HS-27A (cell line): ENCODE results near the gene SRPK2.
"Not testable (repeated sequence)": the region's sequence is repeated elsewhere in the genome, so short reads cannot be mapped to it uniquely, and the experiment has no call there.

ENCODE experiments used
- DNase-seq: peaks from one replicate; pipeline ENCODE4 v3.0.0-alpha.2; 2012; ENCODE audit warnings: low read depth, missing footprints

SRPK2 gene

DNA sequence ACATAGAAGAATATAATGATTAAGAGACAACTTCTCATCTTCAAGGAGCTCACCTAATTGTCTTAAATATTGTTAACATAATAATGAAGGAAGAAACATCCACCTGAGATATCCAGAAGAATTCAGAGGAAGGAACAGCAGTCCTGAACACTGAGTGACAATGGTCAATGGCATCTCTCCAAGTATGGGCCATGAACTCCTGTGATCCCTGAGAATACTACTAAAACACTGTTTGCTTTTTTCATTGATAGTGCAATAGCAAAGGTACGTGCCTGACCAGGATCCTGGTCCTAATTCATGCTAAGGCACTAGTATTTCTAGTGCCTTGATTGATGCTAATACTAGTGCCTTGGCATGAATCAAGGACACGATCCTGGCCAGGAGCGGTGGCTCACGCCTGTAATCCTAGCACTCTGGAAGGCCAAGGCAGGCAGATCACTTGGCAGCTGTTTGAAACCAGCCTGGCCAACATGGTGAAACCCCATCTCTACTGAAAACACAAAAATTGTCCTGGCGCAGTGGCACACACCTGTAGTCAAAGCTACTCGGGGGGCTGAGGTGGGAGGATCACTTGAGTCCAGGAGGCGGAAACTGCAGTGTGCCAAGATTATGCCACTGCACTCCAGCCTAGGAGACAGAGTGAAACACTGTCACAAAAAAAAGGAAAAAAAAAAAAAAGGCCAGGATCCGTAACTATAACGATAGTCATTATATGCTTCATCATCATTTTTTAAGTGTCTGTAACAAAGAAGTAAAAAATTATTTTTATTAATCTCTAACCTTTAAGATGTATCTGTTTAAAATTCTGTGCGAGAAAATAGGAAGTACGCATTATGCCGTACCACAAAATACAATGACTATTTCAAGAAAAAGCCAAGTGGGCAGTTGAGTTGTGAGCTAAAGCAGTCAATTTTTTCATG lies 49.1 kb downstream of the SRPK2 start:
- DNase-seq = no peak

DNA sequence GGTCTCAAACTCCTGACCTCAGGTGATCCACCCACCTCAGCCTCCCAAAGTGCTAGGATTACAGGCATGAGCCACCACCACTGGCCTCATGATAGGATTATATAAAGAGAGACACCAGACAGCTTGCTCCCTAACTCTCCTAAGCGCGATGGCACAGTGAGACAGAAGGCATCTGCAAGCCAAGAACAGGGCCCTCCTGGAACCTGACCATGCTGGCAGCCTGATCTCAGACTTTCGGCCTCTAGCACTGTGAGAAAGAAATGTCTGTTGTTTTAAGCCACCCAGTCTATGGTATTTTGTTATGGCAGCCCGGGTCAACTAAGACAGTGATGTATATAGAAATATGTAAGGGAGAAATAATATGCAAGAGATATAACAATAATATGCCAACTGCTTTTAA lies 51.2 kb downstream of the SRPK2 start:
- DNase-seq = no peak

DNA sequence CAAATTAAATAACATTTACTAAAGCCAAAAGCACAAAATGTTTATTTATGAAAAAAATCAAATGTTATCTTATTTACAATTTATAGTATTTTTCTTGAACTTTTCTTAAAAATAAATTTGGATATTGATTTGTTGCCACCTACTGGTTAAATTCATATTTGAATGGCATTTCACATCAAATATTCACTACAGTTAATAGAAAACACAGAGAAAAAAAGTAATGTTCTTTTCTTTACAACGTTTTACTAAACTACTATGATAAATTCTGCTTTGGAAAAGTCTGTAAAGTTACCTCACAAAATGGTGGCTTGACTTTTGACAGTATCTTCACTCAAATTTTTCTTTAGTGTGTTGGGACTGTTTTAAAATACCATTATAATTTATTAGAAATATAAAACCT lies 52.7 kb downstream of the SRPK2 start:
- DNase-seq = no peak

DNA sequence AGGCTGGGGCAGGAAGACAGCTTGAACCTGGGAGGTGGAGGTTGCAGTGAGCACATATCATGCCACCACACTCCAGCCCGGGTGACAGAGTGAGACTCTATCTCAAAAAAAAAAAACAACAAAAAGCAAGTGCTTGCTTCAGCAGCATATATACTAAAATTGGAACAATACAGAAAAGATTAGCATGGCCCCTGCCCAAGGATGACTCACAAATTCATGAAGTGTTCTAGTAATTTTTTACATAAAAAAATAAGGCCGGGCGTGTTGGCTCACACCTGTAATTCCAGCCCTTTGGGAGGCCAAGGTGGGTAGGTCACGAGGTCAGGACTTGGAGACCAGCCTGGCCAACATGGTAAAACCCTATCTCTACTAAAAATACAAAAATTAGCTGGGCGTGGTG lies 56.1 kb downstream of the SRPK2 start:
- not testable (repeated sequence) for DNase-seq

DNA sequence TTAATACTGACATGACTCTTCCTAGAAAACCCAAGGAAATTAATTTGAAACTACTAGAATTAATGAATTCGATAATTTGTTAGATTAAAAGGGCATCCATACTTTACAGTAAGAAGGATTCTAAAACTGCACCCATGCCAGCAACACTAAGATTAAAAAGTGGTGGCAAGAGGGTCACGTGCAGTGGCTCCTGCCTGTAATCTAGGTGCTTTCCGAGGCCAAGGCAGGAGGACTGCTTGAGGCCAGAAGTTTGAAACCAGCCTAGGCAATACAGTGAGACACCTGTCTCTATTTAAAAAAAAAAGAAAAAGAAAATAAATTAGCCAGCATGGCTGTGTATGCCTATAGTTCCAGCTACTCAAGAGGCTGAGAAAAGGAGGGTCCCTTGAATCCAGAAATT lies 58.2 kb downstream of the SRPK2 start:
- DNase-seq = no peak

DNA sequence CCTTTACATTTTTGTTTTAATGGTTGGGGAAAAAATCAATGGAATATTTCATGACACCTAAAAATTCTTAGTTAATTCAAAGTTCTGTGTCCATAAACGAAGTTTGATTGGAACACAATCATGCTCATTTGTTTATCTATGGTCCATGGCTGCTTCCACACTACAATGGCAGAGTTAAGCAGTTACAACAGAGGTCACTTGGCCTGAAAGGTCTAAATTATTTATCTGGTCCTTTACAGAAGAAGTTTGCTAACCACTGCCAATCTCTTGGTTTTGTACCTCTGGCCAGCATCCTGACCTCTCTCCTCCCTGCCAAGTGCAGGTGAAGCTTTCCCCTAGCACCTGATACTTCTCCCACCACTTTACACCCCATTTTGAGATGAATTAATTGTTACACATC lies 61.5 kb downstream of the SRPK2 start:
- no peak for DNase-seq

DNA sequence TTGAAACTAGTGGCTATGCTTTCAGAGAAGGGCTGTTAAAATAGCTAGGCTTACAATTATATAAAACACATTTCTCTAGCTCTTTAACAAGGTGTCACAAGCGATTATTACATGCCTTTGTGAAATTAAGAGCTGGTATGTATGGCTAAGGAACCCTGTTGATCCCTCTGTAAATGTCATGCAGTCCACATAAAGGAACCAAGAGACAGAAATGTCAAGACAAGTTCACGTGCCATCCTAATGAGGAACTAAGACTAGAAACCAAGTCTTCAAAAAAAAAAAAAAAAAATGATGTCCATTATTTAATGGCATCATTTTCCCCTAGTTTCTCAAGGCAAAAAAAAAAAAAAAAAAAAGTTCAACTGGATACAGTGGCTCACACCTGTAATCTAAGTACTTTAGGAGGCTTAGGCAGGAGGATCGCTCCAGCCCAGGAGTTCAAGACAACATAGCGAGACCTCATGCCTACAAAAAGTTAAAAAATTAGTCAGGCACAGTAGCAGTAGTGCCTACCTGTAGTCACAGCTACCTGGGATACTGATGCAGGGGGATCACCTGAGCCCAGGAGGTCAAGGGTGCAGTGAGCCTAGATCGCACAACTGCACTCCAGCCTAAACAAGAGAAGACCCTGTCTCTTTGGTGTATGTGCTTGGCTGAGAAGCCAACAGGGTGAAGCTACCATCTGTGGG lies 63.4 kb downstream of the SRPK2 start:
- no peak for DNase-seq

DNA sequence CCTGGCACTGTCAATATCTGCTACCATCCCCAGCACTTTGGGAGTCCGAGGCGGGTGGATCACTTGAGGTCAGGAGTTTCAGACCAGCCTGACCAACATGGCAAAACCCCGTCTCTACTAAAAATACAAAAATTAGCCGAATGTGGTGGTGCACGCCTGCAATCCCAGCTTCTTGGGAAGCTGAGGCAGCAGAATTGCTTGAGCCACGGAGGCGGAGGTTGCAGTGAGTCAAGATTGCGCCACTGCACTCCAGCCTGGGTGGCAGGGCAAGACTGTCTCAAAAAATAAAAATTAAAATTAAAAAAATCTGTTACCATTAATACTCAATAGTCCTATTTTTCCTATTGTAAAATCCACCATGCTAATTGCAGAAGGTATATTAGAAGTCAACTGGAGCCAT lies 64.1 kb downstream of the SRPK2 start:
- DNase-seq = not testable (repeated sequence)

DNA sequence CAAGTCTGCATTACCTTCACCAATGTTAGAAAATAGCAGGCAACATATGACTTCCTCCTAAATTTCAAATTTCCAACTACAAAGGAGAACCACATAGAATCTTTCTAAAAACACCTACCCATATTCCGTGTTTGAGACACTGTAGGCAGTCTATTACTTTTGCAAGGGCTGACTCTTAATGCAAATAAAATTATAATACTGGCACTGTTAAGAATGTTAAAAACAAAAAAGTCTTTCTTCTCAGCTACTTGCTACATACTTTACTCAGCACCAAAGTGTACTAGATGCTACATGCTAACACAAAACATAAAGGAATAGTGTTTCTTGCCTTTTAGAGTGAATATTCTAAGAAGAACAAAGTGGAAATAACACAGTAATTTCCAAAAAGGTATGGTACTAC lies 65.4 kb downstream of the SRPK2 start:
- no peak for DNase-seq

DNA sequence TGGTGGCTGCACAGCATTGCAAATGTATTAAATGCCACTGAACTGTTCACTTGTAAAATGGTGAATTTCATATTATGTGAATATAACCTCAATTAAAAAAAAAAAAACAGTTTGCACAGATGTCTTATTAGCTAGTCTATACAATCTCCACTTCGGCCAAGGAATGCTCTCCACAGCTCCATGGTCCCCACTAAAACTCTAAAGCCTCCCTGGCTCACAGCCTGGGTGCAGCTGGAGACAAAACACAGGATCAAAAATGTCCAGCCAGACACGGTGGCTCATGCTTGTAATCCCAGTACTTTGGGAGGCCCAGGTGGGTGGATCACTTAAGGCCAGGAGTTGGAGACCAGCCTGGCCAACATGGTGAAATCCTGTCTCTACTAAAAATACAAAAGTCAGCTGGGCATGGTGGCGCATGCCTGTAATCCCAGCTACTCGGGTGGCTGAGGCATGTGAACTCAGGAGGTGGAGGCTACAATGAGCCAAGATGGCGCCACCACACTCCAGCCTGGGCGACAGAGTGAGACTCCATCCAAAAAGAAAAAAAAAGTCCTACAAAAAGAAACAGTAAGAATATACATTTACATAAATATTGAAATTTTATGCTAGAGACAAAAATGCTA lies 66.0 kb downstream of the SRPK2 start:
- no peak for DNase-seq

DNA sequence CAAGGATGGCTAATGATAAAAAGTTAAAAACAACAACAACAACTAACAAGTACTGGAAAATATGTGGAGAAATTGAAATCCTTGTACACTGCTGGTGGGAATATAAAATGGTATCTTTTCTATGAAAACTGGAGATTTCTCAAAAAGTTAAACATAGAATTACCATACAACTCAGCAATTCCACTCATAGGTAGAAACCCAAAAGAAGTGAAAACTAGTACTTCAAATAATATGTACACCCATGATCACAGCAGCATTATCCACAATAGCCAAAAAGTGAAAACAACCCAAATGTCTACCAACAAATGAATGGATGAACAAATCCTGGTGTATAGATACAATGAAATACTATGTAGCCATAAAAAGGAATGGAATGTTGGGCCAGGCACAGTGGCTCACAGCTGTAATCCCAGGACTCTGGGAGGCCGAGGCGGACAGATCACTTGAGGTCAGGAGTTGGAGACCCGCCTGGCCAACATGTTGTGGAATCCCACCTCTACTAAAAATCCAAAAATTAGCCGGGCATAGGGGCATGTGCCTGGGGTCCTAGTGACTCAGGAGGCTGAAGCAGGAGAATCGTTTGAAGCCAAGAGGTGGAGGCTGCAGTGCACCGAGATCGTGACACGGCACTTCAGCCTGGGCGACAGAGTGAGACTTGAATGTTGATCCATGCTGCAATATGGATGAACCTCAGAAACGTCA lies 66.8 kb downstream of the SRPK2 start:
- DNase-seq = no peak

DNA sequence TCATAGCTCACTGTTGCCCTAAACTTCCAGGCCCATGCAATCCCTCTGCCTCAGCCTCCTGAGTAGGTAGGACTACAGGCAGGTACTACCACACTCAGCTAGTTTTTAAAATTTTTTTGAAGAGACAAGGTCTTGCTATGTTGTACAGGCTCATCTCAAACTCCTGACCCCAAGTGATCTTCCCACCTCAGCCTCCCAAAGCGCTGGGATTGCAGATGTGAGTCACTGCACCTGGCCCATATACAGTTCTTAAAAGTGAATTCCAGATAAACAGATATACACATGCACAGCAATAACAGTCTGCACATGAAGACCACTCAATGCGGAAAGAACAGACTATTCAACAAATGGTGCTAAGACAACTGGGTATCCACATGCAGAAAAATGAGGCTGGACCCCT lies 67.8 kb downstream of the SRPK2 start:
- DNase-seq = no peak

DNA sequence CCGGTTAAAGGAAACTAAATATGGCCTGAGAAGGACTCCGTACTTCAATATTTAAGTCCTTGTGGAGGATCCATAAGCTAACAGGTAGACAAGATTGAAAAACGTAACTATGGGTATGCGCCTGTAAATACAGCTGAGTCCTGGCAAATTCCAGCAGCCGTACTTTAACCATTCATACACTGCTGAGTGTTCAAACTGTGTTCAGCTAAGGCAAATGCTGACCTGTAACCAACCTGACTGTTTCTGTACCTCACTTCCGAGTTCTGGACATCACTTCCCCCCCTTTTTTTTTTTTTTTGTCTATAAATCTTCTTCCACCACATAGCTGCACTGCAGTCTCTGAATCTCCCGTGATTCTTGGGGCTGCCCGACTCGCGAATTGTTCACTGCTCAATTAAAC lies 69.1 kb downstream of the SRPK2 start:
- DNase-seq = no peak

DNA sequence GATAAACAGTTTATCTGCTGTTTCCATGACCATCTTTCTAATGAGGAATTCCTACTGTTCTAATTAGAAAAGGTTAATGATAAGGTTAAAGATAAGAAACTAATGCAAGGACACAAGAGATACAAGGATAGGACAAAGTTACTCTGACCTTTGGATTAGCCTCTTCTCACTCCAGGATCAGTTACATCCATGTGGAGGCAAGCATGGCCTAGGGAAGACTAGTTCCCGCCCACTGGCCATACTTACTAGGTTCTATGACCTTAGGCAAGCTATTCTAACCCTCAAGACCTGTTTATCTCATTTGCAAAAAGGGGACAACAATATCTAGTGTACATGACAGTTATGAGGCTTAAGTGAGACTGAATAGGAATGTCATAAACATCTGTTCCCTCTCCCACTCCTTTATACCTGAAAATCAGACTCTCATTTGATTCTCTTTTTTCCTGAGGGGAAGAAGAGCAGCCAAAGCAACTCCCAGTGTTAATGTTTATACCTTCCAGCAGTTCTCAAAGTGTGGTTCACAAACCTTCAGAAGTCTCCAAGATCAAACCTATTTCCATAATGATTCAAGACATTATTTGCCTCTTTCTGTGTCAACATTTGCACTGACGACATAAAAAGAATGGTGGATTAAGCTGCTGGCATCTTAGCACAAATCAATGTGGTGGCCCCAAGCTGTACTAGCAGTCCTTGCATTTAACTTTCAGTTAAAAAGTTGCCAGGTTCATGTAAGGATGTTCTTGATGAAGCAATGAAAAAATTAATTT lies 72.0 kb downstream of the SRPK2 start:
- DNase-seq = no peak

DNA sequence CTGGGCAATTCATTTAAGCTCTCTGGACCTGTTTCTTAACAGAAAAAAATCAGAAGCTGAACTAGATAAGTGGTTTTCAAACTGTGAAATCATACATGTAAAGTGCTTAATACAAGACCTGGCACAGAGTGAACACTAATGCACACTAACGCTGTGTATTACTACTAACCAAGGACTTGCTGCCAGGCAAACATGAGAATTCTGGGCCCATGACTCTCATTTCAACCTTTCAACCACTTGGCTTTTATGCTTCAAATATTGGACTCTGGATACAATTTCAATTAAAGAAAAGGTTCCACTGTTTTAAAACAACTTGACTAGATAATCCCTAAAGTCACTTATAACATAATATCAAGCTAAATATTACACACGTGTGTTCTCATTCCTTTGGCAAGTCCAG lies 73.4 kb downstream of the SRPK2 start:
- no peak for DNase-seq

DNA sequence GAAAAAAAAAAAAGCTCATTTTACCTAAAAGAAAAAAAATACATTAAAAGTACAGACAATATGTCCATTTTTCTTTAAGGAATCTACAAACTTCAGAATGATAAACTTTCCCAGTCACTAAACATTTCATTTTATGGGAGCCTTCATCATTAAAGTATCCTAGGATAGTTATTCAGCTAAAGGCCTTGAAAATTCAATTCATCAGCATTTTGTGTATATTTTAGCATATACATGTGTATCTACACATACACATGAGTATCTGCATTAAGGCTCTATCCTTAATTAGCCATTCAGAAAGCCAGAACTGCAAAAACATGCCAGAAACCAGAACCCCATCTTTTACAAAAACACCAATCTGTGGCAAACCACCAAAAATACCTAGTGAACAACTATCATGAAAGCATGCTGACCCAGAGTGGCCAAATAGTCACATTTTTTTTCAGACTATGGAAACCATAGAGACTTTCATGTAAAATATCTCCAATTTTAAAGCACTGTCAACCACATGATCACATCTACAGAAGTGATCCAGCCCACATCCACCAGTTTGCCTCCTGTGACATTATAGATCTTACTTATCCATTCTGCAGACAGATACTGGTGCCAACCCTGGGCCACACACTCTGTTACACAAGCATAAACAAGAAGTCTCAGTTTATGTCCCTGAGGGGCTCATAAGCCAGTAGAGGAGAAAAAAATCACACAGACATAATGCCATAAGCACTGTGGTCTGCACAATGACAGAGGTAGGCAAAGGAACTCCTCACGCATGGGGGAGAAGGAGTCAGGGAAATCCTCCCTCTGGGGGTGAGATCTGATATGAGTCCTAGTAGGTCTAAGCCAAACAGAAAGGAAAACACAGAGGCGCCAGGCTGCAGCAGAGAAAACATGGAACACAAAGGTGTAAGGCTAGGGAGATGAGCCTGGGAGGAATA lies 79.2 kb downstream of the SRPK2 start:
- DNase-seq = no peak

DNA sequence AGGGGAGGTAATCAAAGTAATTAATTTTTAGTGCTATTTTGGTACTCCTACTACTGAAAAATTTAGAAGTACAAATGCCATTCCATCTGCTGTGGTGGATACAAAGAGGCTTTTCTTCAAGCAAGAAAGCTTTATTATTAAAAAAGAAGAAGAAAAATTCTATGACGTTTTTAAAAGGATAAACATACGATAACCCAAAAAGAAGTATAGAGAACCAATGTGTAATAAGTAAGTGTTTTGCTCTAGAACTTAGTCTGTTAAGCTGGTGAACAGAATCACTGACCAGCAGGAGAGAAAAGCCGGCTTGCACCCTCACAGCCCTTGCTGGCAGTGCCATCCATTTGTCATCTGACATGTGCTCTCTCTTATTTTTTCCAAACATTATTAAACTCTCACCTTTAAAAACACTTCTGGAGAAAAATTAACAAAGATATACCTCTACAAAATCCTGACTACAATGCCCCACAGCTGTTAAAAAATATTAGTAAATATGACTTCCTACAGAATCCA lies 81.5 kb downstream of the SRPK2 start:
- DNase-seq = no peak

DNA sequence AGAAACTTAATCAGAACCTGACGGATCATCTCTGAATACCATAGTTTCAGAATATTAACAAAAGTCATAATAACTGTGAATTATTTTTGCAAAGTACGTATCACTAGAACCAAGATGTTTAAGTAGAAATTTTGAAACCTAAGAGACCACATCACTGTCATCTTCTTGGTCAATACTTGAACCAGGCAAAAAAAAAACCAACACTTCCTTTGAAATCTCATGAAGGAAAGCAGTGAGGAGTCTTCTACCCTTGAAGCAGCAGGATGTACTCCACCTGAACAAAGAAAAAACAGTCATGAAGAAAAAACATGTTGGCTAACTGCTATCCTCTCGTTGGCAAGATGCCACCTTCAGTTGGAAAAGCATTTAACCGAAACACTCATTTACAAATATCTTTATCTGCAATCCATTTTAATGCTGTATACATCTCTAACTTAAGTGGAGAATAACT lies 82.4 kb downstream of the SRPK2 start:
- no peak for DNase-seq

DNA sequence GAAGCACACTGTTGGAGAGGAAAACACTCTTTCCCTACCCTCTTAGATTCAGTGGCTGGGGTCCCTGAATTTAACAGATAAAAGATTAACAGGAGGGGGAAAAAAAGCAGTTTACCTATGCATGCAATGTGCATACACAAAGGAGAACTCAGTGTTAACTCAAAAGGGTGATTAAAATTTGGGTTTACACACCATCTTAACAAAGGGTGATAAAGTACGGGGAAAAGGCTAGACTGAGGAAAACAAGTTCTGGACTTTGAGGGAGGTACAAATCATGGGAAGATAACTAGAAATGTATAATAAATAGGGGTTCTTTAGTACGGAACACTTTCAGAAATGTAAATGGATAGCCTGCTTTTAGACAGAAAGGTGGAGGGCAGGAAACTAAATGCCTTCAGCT lies 83.1 kb downstream of the SRPK2 start:
- no peak for DNase-seq
